ENCODE results near the gene DOCK4. TPM values are rescaled to one million over a fixed set of nuclear protein-coding genes. Genes with fewer than 3 reads are reported as not detected.

DOCK4 gene
- total RNA-seq, 1 experiment from 2014 or later: 31.4 TPM

GRCh38 chr7:112089551-112089950 is 116.6 kb downstream of the DOCK4 start:
- no peak overlapping the region for H3K4me3 Mint-ChIP-seq (ENCODE audit: unreplicated experiment)
- H3K36me3 Mint-ChIP-seq (ENCODE audit: insufficient read depth, unreplicated experiment): no peaks in the 10 kb centered on the region
- BruUV-seq (replicated peaks): no TSS peak
- no peaks in the 10 kb centered on the region for H3K4me1 Mint-ChIP-seq (ENCODE audit: insufficient read depth, unreplicated experiment)
- TF ChIP-seq CTCF (IDR thresholded peaks at IDR 0.05; ENCODE audit: unreplicated experiment): no peak
- H3K27me3 Mint-ChIP-seq (ENCODE audit: insufficient read depth, unreplicated experiment): no peaks in the 10 kb centered on the region
- intact Hi-C loops (cut with micrococcal nuclease): no loop called here
- no peak for DNase-seq (ENCODE audit: unreplicated experiment)
- H3K27ac Mint-ChIP-seq (ENCODE audit: low read depth, unreplicated experiment): no peak overlapping the region
- CTCF ChIA-PET: interaction anchor here (1.3 kb wide), 1 partner anchor 114 kb away, joined by 3 read pairs; no protein-coding TSS in a partner anchor
- POLR2A ChIA-PET: no interaction called here
- H3K9me3 Mint-ChIP-seq (ENCODE audit: unreplicated experiment): no peaks in the 10 kb centered on the region

GRCh38 chr7:112088484-112089016 is 117.6 kb downstream of the DOCK4 start:
- no peak for DNase-seq (ENCODE audit: unreplicated experiment)
- H3K36me3 Mint-ChIP-seq (ENCODE audit: insufficient read depth, unreplicated experiment): no peaks in the 10 kb centered on the region
- TF ChIP-seq CTCF (IDR thresholded peaks at IDR 0.05; ENCODE audit: unreplicated experiment): no peak
- H3K27me3 Mint-ChIP-seq (ENCODE audit: insufficient read depth, unreplicated experiment): no peaks in the 10 kb centered on the region
- H3K4me3 Mint-ChIP-seq (ENCODE audit: unreplicated experiment): no peak overlapping the region
- ChIA-PET CTCF (no interaction called here), POLR2A (no interaction called here)
- no TSS peak for BruUV-seq (replicated peaks)
- no peaks in the 10 kb centered on the region for H3K9me3 Mint-ChIP-seq (ENCODE audit: unreplicated experiment)
- intact Hi-C loops (cut with micrococcal nuclease): no loop called here
- H3K4me1 Mint-ChIP-seq (ENCODE audit: insufficient read depth, unreplicated experiment): no peaks in the 10 kb centered on the region
- no peak overlapping the region for H3K27ac Mint-ChIP-seq (ENCODE audit: low read depth, unreplicated experiment)

- no peak for DNase-seq (ENCODE audit: unreplicated experiment)
- peaks cover 5% of the 10 kb centered on the region for H3K4me1 Mint-ChIP-seq (ENCODE audit: insufficient read depth, unreplicated experiment)
Observed at GRCh38 chr7:112086496-112087254, 119.5 kb downstream of the DOCK4 start.

More at GRCh38 chr7:112086496-112087254, 119.5 kb downstream of the DOCK4 start:
- H3K9me3 Mint-ChIP-seq (ENCODE audit: unreplicated experiment): no peaks in the 10 kb centered on the region
- no peak overlapping the region for H3K4me3 Mint-ChIP-seq (ENCODE audit: unreplicated experiment)
- ChIA-PET POLR2A (interaction anchor here (0.6 to 0.8 kb wide), 2 partner anchors 43 to 63 kb away, joined by 3 read pairs; no protein-coding TSS in a partner anchor), CTCF (interaction anchor here (1.2 kb wide), 1 partner anchor 11 kb away, joined by 3 read pairs; no protein-coding TSS in a partner anchor)
- no peaks in the 10 kb centered on the region for H3K27me3 Mint-ChIP-seq (ENCODE audit: insufficient read depth, unreplicated experiment)
- no TSS peak for BruUV-seq (replicated peaks)
- intact Hi-C loops (cut with micrococcal nuclease): no loop called here
- TF ChIP-seq CTCF (IDR thresholded peaks at IDR 0.05; ENCODE audit: unreplicated experiment): no peak
- H3K27ac Mint-ChIP-seq (ENCODE audit: low read depth, unreplicated experiment): no peak overlapping the region
- H3K36me3 Mint-ChIP-seq (ENCODE audit: insufficient read depth, unreplicated experiment): no peaks in the 10 kb centered on the region

All from MCF 10A (cell line).